Fibroblast of pulmonary artery (primary cell): Measurements from ENCODE around the gene ULK3.

ENCODE experiments used
- DNase-seq: peaks from one replicate; pipeline ENCODE4 v3.0.0-alpha.2; 2010; ENCODE audit warnings: low read depth
- H3K4me3 ChIP-seq: replicated peaks from 2 replicates; pipeline ENCODE4 v1.5.1; 2011; ENCODE audit warnings: low read depth, mild to moderate bottlenecking, control low read depth, low read length, moderate library complexity
- TF ChIP-seq, protein P1 (sequence below): IDR thresholded peaks from 2 replicates; pipeline ENCODE4 v1.5.1; 2011; ENCODE audit warnings: mild to moderate bottlenecking, control low read depth, low read length, inconsistent platforms; ENCODE audit errors: missing control alignments

ULK3 gene

DNA sequence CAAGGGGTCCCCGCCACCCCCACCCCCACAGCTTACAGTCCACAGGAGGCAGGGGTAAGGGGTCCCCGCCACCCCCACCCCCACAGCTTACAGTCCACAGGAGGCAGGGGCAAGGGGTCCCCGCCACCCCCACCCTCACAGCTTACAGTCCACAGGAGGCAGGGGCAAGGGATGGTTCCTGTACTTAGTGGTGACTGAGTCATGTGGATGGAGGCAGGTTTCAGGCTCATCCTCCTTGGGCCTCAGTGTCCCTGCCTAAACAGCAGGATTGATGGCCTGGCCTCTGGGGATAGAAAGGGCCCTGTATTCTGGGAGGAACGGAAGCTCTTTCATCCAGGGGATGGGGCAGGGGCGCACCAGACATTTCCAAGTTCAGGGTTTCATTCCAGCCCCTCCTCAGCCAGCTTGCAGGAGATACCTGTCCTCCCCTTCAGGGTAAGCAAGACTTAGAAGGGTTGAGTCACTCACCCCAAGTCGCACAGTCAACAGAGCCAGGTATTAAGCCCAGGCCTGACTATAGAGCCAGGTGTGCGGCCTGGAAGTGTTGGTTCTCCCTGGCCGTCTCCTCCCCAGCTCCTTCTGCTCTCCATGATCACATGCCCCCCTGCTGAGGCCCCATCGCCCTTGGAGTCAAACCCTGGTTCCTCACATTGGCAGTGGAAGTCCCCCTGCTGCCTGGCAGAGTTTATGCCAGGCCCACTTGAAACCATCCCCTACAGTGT is 48.5 kb downstream of the ULK3 start:
- no peak for DNase-seq
- no peak overlapping the region for H3K4me3 ChIP-seq
- TF ChIP-seq, protein P1, sequence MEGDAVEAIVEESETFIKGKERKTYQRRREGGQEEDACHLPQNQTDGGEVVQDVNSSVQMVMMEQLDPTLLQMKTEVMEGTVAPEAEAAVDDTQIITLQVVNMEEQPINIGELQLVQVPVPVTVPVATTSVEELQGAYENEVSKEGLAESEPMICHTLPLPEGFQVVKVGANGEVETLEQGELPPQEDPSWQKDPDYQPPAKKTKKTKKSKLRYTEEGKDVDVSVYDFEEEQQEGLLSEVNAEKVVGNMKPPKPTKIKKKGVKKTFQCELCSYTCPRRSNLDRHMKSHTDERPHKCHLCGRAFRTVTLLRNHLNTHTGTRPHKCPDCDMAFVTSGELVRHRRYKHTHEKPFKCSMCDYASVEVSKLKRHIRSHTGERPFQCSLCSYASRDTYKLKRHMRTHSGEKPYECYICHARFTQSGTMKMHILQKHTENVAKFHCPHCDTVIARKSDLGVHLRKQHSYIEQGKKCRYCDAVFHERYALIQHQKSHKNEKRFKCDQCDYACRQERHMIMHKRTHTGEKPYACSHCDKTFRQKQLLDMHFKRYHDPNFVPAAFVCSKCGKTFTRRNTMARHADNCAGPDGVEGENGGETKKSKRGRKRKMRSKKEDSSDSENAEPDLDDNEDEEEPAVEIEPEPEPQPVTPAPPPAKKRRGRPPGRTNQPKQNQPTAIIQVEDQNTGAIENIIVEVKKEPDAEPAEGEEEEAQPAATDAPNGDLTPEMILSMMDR = no peak

DNA sequence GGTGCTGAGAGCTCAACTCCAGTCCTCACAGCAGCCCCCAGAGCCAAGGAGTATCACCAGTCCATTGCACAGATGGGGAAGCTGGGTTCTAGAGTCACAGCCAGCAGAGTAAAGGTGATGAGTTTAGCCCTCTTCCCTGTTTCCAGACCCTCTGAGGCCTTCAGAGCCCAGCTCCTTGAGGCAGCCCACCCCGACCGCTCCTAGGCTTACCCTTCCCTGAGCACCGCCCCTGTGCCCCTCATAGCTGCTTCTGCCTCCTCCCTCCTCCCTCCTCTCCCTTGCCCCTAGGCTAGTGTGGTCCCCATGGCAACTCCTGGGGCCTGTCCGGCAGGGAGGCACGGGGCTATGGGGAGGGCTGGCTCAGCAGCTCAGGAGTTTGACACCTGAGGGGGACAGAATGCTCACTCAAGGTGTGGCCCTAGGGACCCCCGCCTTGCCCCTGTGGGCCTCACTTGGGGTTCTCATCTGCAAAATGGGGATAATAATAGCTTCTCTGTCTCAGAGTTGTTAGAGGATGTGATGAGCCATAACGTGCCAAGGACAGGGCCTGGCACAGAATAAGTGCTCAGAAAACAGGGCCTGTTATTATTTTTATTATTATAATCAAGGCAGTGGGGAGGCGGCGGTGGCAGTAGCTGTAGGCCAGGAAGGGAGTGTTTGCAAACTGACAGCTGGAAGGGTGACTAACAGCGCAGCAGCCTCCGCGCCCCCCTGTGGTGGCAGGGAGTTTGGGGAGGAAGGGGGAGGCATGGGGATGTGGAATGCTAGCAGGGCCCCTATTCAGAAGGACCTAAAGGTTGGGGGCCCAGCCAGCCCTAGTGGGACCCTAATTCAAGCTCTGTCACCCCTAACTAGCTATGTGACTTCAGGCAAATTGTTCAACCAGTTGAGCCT is 49.6 kb downstream of the ULK3 start:
- peak; percentile 31 for DNase-seq
- no peak overlapping the region for H3K4me3 ChIP-seq
- TF ChIP-seq, protein P1 = peak; percentile 36

DNA sequence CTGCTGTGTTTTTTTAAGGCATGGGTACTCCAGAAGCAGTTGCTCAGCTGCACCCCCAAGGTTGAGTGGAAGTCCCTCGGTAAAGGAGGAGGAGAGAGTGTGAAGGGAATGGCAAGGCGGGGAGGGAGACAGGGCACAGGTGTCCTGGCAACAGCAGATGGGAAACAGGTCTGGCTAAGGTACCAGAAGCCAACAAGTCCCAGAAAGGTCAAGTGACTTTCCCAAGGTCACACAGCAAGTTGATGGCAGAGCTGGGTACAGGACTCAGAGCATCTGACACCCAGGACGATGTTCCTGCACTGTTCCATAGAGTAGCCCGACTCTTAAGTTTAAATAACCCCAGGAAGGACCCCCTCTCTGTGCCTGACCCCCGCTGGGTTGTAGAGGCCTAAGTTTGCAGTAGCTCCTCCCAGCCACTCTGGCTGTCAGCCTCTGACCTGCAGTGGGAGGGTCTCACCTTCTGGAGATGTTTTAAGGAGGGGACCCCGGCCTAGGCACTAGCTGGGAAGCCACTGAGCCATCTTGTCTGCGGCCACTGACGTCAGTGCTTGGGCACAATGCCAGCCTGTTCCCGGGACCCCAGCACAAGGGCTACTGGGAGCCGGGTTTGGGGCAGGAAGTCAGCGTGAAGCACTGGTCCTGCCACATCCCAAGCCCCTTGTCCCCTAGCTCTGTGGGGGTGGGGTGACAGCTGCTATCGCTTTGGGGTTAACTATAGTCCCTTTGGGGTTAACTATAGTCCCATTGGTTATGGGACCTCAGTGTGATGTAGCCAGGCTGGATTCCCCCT is 50.5 kb downstream of the ULK3 start:
- DNase-seq = no peak
- no peak overlapping the region for H3K4me3 ChIP-seq
- TF ChIP-seq, protein P1 = no peak

DNA sequence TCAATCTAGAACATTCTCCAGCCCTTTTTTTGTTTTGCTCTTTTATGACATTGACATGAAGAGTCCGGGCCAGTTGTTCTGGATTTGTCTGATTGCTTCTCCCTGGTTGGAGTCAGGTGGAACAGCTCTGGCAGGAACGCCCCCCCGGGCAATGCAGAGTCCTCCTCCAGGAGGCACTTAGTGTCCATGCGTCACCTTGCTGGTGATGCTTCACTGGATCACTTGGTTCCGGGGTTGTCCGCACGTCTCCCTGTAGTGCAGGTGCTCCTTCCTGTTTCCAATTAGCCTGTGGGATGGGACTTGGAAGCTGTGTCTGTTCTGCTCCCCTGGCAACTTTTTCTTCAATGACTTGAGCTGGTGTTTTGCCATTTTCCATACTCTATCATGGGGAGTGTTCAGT is 51.3 kb downstream of the ULK3 start:
- TF ChIP-seq, protein P1 = no peak
- DNase-seq = no peak
- H3K4me3 ChIP-seq = no peak overlapping the region

DNA sequence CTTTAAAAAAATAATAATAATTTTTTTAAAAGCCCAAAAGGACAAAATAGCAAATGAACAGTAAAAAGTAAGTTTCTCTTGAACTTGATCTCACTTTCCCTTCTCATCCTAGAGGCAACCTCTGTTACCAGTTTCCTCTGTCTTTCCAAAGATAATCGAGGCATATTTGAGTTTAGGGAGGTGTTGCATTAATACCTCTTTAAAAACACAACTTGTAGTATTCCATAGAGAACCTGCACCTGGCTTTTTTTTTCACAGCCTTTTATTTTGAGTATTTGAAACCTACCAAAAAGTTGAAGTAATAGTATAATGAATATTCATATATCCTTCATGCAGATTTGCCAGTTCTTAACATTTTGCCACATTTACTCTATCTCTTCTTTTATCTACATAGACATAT is 51.9 kb downstream of the ULK3 start:
- TF ChIP-seq, protein P1 = no peak
- no peak overlapping the region for H3K4me3 ChIP-seq
- DNase-seq = no peak

DNA sequence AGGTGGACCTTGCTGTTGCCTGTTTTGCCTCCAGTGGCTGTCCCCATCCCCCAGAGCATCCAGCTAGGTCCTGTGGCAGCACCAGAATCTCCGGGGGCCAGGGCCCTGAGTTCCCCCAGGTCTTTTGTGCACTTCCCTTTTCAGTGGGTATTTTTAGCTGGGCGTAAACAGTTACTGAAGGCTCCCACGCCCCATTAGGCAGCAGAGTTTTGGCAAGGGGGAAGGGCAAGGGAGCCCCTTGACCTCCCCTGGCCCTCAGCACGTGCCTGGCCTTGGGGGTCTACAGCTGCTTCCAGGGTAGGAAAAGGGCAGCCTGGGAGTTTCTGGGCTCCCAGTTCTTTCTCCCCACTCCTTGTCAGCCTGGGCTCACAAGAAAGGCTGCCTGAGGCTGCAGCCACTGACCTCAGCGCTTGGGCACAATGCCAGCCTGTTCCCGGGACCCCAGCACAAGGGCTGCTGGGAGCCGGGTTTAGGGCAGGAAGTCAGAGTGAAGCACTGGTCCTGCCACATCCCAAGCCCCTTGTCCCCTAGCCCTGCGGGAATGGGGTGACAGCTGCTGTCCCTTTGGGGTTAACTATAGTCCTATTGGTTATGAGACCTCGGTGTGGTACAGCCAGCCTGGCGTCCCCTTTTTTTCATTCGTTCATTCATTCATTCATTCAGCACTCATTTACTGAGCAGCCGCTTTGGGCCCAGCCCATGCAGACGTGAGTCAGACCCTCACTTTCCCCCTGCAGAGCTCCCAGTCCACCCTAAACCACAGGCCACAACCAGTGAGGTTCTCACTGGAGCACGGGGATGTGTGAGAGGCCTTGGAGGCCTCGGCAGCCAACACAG is 52.7 kb downstream of the ULK3 start:
- no peak overlapping the region for H3K4me3 ChIP-seq
- TF ChIP-seq, protein P1 = no peak
- peak; percentile 69 for DNase-seq
